ENCODE data around the gene ACVR1B. TPM values are rescaled to one million over a fixed set of nuclear protein-coding genes. Genes with fewer than 3 reads are reported as not detected.

Gene ACVR1B
- total and polyA plus RNA-seq, 2 experiments from 2014 or later, result 2.4 to 7.5 TPM

DNA sequence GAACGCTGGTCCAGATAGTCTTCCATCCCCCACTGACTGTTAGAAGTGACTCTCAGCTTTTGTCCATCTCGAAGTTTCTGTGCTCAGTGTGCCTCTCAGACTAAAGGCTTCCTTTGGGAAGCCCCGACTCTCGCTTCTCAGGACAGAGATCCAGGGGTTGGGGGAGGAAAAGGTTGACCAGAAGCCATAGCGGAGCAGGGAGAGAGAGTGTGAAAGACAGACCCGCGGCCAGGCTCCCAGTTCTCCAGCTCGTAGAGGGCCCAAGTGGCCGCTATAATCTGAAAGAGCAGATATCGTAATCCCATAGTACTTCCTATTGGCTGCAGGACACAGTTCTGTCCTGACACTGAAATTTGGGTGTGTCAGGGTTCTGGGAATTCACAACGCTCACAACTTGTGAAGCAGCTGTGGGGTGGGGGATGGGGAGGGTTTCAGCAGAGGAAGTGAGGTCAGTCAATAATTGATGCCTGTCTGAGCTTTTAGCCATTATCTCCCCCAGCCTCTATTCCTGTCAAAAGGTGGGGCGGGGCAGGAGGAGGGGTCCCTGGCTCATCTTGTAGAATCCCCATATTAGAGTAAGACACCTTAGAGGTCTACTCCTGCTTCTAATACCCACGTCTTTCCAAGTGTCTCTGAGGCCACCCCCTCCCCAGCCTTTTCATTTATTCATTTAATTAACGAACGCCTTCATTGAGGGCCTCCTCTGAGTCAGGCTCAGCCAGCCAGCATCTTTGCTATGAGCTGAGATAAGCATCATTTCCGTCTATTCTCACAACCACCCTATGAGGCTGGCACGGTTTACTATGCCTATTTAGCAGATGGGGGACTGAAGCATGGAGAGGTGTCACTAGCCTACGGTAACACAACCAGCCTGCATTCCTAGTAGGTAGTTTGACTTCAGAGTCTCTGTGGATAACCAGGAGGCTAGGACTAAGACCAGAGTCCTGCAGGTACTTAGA lies 45.7 kb upstream of the ACVR1B start:
- no peak for ATAC-seq
- peak overlapping the region; percentile 97 for H2AFZ ChIP-seq

More for the DNA sequence above, 45.7 kb upstream of the ACVR1B start:
- no peaks in the 10 kb centered on the region for H3K79me2 ChIP-seq (replicated peaks; ENCODE audit: insufficient read depth)
- H3K27ac ChIP-seq (ENCODE audit: low read depth), result no peak overlapping the region
- no peaks in the 10 kb centered on the region for H3K36me3 ChIP-seq (ENCODE audit: insufficient read depth)
- peaks cover 61% of the 10 kb centered on the region for H3K27me3 ChIP-seq (ENCODE audit: insufficient read depth)
- no peak for DNase-seq (ENCODE audit: low spot score)
- peak overlapping the region; percentile 98; the same call in 1 of the 2 replicates for H3K4me2 ChIP-seq
- H3K4me3 ChIP-seq, result peak overlapping the region; percentile 77; the same call in 1 of the 2 replicates
- peaks cover 7% of the 10 kb centered on the region for H3F3A ChIP-seq (replicated peaks; ENCODE audit: low read depth)
- no peaks in the 10 kb centered on the region for H3K9me2 ChIP-seq (ENCODE audit: insufficient read depth)
- Mint-ChIP-seq H3K4me1 (peaks cover 14% of the 10 kb centered on the region), H3K36me3 (ENCODE audit: low read depth) (no peaks in the 10 kb centered on the region), H3K27me3 (ENCODE audit: insufficient read depth, low read depth, poor library complexity) (peaks cover 27% of the 10 kb centered on the region), H3K9me3 (no peaks in the 10 kb centered on the region), H3K27ac (no peak overlapping the region), H3K4me3 (peak overlapping the region; percentile 67)
- no peaks in the 10 kb centered on the region; the same call in 1 of the 2 replicates for H4K20me1 ChIP-seq (replicated peaks; ENCODE audit: insufficient read depth)
- peaks cover 15% of the 10 kb centered on the region for H3K4me1 ChIP-seq (ENCODE audit: insufficient read depth)
- no peak for TF ChIP-seq CREB1 (CRISPR knock-in tag; IDR thresholded peaks at IDR 0.05; ENCODE audit: low read depth)
- TF ChIP-seq JUNB (IDR thresholded peaks at IDR 0.05; ENCODE audit: unreplicated experiment), result no peak
- TF ChIP-seq ZNF331 (CRISPR knock-in tag; IDR thresholded peaks at IDR 0.05; ENCODE audit: low read depth), result no peak
- no peak for TF ChIP-seq ETS1 (IDR thresholded peaks at IDR 0.05)
- TF ChIP-seq, protein P1, sequence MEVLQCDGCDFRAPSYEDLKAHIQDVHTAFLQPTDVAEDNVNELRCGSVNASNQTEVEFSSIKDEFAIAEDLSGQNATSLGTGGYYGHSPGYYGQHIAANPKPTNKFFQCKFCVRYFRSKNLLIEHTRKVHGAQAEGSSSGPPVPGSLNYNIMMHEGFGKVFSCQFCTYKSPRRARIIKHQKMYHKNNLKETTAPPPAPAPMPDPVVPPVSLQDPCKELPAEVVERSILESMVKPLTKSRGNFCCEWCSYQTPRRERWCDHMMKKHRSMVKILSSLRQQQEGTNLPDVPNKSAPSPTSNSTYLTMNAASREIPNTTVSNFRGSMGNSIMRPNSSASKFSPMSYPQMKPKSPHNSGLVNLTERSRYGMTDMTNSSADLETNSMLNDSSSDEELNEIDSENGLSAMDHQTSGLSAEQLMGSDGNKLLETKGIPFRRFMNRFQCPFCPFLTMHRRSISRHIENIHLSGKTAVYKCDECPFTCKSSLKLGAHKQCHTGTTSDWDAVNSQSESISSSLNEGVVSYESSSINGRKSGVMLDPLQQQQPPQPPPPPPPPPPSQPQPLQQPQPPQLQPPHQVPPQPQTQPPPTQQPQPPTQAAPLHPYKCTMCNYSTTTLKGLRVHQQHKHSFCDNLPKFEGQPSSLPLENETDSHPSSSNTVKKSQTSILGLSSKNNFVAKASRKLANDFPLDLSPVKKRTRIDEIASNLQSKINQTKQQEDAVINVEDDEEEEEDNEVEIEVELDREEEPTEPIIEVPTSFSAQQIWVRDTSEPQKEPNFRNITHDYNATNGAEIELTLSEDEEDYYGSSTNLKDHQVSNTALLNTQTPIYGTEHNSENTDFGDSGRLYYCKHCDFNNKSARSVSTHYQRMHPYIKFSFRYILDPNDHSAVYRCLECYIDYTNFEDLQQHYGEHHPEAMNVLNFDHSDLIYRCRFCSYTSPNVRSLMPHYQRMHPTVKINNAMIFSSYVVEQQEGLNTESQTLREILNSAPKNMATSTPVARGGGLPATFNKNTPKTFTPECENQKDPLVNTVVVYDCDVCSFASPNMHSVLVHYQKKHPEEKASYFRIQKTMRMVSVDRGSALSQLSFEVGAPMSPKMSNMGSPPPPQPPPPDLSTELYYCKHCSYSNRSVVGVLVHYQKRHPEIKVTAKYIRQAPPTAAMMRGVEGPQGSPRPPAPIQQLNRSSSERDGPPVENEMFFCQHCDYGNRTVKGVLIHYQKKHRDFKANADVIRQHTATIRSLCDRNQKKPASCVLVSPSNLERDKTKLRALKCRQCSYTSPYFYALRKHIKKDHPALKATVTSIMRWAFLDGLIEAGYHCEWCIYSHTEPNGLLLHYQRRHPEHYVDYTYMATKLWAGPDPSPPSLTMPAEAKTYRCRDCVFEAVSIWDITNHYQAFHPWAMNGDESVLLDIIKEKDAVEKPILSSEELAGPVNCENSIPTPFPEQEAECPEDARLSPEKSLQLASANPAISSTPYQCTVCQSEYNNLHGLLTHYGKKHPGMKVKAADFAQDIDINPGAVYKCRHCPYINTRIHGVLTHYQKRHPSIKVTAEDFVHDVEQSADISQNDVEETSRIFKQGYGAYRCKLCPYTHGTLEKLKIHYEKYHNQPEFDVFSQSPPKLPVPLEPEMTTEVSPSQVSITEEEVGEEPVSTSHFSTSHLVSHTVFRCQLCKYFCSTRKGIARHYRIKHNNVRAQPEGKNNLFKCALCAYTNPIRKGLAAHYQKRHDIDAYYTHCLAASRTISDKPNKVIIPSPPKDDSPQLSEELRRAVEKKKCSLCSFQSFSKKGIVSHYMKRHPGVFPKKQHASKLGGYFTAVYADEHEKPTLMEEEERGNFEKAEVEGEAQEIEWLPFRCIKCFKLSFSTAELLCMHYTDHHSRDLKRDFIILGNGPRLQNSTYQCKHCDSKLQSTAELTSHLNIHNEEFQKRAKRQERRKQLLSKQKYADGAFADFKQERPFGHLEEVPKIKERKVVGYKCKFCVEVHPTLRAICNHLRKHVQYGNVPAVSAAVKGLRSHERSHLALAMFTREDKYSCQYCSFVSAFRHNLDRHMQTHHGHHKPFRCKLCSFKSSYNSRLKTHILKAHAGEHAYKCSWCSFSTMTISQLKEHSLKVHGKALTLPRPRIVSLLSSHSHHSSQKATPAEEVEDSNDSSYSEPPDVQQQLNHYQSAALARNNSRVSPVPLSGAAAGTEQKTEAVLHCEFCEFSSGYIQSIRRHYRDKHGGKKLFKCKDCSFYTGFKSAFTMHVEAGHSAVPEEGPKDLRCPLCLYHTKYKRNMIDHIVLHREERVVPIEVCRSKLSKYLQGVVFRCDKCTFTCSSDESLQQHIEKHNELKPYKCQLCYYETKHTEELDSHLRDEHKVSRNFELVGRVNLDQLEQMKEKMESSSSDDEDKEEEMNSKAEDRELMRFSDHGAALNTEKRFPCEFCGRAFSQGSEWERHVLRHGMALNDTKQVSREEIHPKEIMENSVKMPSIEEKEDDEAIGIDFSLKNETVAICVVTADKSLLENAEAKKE (CRISPR knock-in tag; IDR thresholded peaks at IDR 0.05), result no peak
- TF ChIP-seq NANOG (IDR thresholded peaks at IDR 0.05; ENCODE audit: borderline replicate concordance), result no peak
- no peak for TF ChIP-seq ZNF114 (CRISPR knock-in tag; IDR thresholded peaks at IDR 0.05)
- no peak for TF ChIP-seq EZH2phosphoT487 (IDR thresholded peaks at IDR 0.05; ENCODE audit: unreplicated experiment)
- TF ChIP-seq, protein P2, sequence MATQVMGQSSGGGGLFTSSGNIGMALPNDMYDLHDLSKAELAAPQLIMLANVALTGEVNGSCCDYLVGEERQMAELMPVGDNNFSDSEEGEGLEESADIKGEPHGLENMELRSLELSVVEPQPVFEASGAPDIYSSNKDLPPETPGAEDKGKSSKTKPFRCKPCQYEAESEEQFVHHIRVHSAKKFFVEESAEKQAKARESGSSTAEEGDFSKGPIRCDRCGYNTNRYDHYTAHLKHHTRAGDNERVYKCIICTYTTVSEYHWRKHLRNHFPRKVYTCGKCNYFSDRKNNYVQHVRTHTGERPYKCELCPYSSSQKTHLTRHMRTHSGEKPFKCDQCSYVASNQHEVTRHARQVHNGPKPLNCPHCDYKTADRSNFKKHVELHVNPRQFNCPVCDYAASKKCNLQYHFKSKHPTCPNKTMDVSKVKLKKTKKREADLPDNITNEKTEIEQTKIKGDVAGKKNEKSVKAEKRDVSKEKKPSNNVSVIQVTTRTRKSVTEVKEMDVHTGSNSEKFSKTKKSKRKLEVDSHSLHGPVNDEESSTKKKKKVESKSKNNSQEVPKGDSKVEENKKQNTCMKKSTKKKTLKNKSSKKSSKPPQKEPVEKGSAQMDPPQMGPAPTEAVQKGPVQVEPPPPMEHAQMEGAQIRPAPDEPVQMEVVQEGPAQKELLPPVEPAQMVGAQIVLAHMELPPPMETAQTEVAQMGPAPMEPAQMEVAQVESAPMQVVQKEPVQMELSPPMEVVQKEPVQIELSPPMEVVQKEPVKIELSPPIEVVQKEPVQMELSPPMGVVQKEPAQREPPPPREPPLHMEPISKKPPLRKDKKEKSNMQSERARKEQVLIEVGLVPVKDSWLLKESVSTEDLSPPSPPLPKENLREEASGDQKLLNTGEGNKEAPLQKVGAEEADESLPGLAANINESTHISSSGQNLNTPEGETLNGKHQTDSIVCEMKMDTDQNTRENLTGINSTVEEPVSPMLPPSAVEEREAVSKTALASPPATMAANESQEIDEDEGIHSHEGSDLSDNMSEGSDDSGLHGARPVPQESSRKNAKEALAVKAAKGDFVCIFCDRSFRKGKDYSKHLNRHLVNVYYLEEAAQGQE (IDR thresholded peaks at IDR 0.05; ENCODE audit: unreplicated experiment), result no peak
- TF ChIP-seq POLR2AphosphoS5 (IDR thresholded peaks at IDR 0.05; ENCODE audit: low read depth), result no peak
- TF ChIP-seq, protein P3, sequence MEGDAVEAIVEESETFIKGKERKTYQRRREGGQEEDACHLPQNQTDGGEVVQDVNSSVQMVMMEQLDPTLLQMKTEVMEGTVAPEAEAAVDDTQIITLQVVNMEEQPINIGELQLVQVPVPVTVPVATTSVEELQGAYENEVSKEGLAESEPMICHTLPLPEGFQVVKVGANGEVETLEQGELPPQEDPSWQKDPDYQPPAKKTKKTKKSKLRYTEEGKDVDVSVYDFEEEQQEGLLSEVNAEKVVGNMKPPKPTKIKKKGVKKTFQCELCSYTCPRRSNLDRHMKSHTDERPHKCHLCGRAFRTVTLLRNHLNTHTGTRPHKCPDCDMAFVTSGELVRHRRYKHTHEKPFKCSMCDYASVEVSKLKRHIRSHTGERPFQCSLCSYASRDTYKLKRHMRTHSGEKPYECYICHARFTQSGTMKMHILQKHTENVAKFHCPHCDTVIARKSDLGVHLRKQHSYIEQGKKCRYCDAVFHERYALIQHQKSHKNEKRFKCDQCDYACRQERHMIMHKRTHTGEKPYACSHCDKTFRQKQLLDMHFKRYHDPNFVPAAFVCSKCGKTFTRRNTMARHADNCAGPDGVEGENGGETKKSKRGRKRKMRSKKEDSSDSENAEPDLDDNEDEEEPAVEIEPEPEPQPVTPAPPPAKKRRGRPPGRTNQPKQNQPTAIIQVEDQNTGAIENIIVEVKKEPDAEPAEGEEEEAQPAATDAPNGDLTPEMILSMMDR (conservative IDR thresholded peaks at IDR 0.05; ENCODE audit: low read depth in 2 of 2), result no peak
- TF ChIP-seq STAT1 (IDR thresholded peaks at IDR 0.05; ENCODE audit: unreplicated experiment), result no peak
- no peak for TF ChIP-seq EZH2 (IDR thresholded peaks at IDR 0.05; ENCODE audit: low read depth, unreplicated experiment)

Data from GM23338 (cell line).